Vagina (tissue), 2 donors: ENCODE results near the gene CALD1. TPM values are rescaled to one million over a fixed set of nuclear protein-coding genes. Genes with fewer than 3 reads are reported as not detected.

ENCODE experiments used
- DNase-seq, 2 donors: peaks; one replicate each; pipeline ENCODE4 v3.0.0-alpha.2; 2017; ENCODE audit errors: extremely low spot score in 2 of 2
- H3K27ac ChIP-seq: fragments of 200-600 bp; sonication (generic); one replicate; pipeline ENCODE4 v1.5.1; 2019
- H3K27me3 ChIP-seq: fragments of 200-600 bp; sonication (generic); one replicate; pipeline ENCODE4 v1.5.1; 2019
- H3K36me3 ChIP-seq, 2 donors: fragments of 200-600 bp; sonication (generic); one replicate each; pipeline ENCODE4 v1.5.1; 2017 to 2019
- H3K4me1 ChIP-seq: fragments of 200-600 bp; sonication (generic); one replicate; pipeline ENCODE4 v1.5.1; 2019
- H3K4me3 ChIP-seq, 2 donors: fragments of 200-600 bp; sonication (generic); 1 replicate in 1 of 2; 2 replicates in 1 of 2; pipeline ENCODE4 v1.5.1; 2016 to 2019
- H3K9me3 ChIP-seq: fragments of 200-600 bp; sonication (generic); one replicate; pipeline ENCODE4 v1.5.1; 2019
- POLR2A ChIP-seq, 2 donors: fragments of 450-650 bp; IDR thresholded peaks; one replicate each; pipeline ENCODE4 v1.6.1; 2017; ENCODE audit warnings: antibody characterized with exemption in 2 of 2, mild to moderate bottlenecking in 2 of 2, moderate library complexity in 2 of 2
- POLR2AphosphoS5 ChIP-seq, 2 donors: sonication (generic); formaldehyde crosslinking; IDR thresholded peaks; one replicate each; pipeline ENCODE4 v1.9.0; 2017; ENCODE audit warnings: antibody characterized with exemption in 2 of 2, mild to moderate bottlenecking in 2 of 2, low read depth in 1 of 2; ENCODE audit not compliant: insufficient read depth in 1 of 2
- intact Hi-C: fragments of 100-400 bp; cut with DNase I; formaldehyde crosslinking; loops from one replicate; pipeline ENCODE4 v1.15.1; 2023
- total RNA-seq: library from RNA; depleted of rRNA; stranded (reverse); fragments of >200 nt; gene quantifications from one replicate; pipeline ENCODE4 v1.2.3, GENCODE V29; 2016
- TF ChIP-seq, protein P1 (sequence below), 3 experiments: fragments of 450-650 bp in 2 of 3; fragments of 200-600 bp in 1 of 3; sonication (generic) in 1 of 3; IDR thresholded peaks; one replicate each; pipeline ENCODE4 v1.5.1; 2017 to 2019; ENCODE audit warnings: antibody characterized with exemption in 3 of 3, mild to moderate bottlenecking in 2 of 3, moderate library complexity in 2 of 3

The CALD1 gene
- total RNA-seq, 1 donor from 2014 or later: 343 TPM

DNA sequence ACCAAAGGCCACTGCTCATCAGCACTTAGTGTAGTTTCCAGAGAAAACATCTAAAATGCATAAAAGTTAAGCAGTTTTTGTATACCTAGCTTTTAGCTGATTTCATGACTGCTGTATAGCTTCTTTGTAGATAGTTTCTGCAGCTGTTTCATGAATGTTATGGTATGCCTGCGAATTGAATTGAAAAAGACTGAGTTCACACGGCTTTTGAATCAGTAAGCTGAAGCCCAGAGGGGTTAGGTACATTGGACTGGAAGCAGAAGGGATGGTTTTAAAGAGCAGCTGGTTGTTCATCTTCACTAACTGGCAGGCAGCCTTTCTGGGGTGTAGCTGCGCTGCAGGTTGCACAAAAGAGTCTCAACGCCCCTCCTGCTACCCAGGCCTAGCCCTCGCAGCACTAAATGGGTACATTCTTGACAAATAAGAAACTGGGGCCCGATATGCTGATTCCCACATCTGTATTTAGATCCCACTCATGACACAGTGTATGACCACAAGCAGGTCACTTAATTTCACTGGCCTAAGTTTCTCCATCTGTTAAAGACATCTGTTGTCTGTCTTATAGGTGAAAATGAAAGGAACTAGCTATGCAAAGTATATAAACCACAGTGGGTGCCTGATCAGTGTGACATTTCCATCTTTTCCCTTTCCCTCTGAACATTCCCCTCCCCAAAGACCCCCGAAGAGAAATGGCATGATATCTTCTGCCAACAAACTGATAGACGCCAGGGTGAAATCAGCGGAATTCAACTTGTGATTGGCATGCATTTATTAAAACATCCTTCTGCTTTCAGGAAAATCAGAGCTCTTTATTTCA lies 120.9 kb downstream of the CALD1 start:
- DNase-seq: no peak
- Histone ChIP-seq H3K4me3 (no peak overlapping the region), H3K36me3 (no peaks in the 10 kb centered on the region), H3K27ac (no peak overlapping the region), H3K9me3 (no peaks in the 10 kb centered on the region), H3K4me1 (peaks cover 75% of the 10 kb centered on the region), H3K27me3 (no peaks in the 10 kb centered on the region)
- intact Hi-C loops: no loop called here
- TF ChIP-seq, protein P1, sequence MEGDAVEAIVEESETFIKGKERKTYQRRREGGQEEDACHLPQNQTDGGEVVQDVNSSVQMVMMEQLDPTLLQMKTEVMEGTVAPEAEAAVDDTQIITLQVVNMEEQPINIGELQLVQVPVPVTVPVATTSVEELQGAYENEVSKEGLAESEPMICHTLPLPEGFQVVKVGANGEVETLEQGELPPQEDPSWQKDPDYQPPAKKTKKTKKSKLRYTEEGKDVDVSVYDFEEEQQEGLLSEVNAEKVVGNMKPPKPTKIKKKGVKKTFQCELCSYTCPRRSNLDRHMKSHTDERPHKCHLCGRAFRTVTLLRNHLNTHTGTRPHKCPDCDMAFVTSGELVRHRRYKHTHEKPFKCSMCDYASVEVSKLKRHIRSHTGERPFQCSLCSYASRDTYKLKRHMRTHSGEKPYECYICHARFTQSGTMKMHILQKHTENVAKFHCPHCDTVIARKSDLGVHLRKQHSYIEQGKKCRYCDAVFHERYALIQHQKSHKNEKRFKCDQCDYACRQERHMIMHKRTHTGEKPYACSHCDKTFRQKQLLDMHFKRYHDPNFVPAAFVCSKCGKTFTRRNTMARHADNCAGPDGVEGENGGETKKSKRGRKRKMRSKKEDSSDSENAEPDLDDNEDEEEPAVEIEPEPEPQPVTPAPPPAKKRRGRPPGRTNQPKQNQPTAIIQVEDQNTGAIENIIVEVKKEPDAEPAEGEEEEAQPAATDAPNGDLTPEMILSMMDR (IDR thresholded peaks at IDR 0.05): no peak

GRCh38 chr7:134901389-134902020 lies 122.1 kb downstream of the CALD1 start:
- DNase-seq: no peak
- no peaks in the 10 kb centered on the region for H3K9me3 ChIP-seq
- intact Hi-C loops: no loop called here
- no peak overlapping the region for H3K4me3 ChIP-seq
- no peaks in the 10 kb centered on the region for H3K27me3 ChIP-seq
- H3K27ac ChIP-seq: no peak overlapping the region
- no peak for TF ChIP-seq POLR2AphosphoS5 (IDR thresholded peaks at IDR 0.05; ENCODE audit: insufficient read depth in 1 of 2, low read depth in 1 of 2)
- no peak for TF ChIP-seq POLR2A (IDR thresholded peaks at IDR 0.05)
- peaks cover 85% of the 10 kb centered on the region for H3K4me1 ChIP-seq
- no peaks in the 10 kb centered on the region for H3K36me3 ChIP-seq

DNA sequence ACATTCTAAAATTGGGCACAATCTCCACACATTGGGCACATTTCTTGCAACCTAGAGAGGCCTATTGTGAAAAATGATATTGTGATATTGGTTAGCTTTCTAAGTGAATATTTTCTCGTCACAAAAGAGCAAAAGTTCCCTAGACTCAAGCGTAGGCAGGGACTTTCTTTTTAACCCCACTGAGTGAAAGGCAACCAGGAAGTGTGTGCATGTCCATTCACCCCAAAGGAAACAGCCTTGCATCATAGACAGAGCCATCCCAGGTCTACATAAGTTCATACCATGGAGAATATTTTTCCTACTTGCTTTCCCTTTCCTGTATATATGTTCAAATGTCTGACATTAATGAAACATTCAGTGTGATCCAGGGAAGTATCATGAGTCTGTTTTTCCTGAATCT lies 122.6 kb downstream of the CALD1 start:
- no peak overlapping the region for H3K27ac ChIP-seq
- H3K4me1 ChIP-seq: peaks cover 91% of the 10 kb centered on the region
- no peak for DNase-seq
- TF ChIP-seq POLR2AphosphoS5 (IDR thresholded peaks at IDR 0.05; ENCODE audit: insufficient read depth in 1 of 2, low read depth in 1 of 2): no peak
- TF ChIP-seq, protein P1 (IDR thresholded peaks at IDR 0.05): no peak
- TF ChIP-seq POLR2A (IDR thresholded peaks at IDR 0.05): no peak
- H3K9me3 ChIP-seq: no peaks in the 10 kb centered on the region
- H3K27me3 ChIP-seq: no peaks in the 10 kb centered on the region
- H3K4me3 ChIP-seq: no peak overlapping the region
- intact Hi-C loops: no loop called here
- no peaks in the 10 kb centered on the region for H3K36me3 ChIP-seq

GRCh38 chr7:134903073-134903790 lies 123.8 kb downstream of the CALD1 start:
- no peak for DNase-seq
- Histone ChIP-seq H3K36me3 (no peaks in the 10 kb centered on the region), H3K9me3 (no peaks in the 10 kb centered on the region), H3K27me3 (no peaks in the 10 kb centered on the region), H3K4me3 (no peak overlapping the region), H3K4me1 (peaks cover 93% of the 10 kb centered on the region), H3K27ac (no peak overlapping the region)
- TF ChIP-seq POLR2AphosphoS5 (IDR thresholded peaks at IDR 0.05; ENCODE audit: insufficient read depth in 1 of 2, low read depth in 1 of 2): no peak
- TF ChIP-seq, protein P1 (IDR thresholded peaks at IDR 0.05): no peak
- TF ChIP-seq POLR2A (IDR thresholded peaks at IDR 0.05): no peak
- intact Hi-C loops: no loop called here

GRCh38 chr7:134905375-134905774 lies 125.9 kb downstream of the CALD1 start:
- DNase-seq: no peak
- TF ChIP-seq POLR2A (IDR thresholded peaks at IDR 0.05): no peak
- TF ChIP-seq POLR2AphosphoS5 (IDR thresholded peaks at IDR 0.05; ENCODE audit: insufficient read depth in 1 of 2, low read depth in 1 of 2): no peak
- TF ChIP-seq, protein P1 (IDR thresholded peaks at IDR 0.05): no peak
- H3K27me3 ChIP-seq: no peaks in the 10 kb centered on the region
- intact Hi-C loops: no loop called here
- peaks cover 91% of the 10 kb centered on the region for H3K4me1 ChIP-seq
- H3K36me3 ChIP-seq: no peaks in the 10 kb centered on the region
- H3K4me3 ChIP-seq: no peak overlapping the region
- H3K9me3 ChIP-seq: no peaks in the 10 kb centered on the region
- H3K27ac ChIP-seq: peak overlapping the region; percentile 55
